Right atrium auricular region (tissue), 2 donors: ENCODE results near the gene CKAP2. TPM values are rescaled to one million over a fixed set of nuclear protein-coding genes. Genes with fewer than 3 reads are reported as not detected.
"Not testable (repeated sequence)": the region's sequence is repeated elsewhere in the genome, so short reads cannot be mapped to it uniquely, and the experiment has no call there.

Experiments used
- DNase-seq: peaks from one replicate; pipeline ENCODE4 v3.0.0-alpha.2; 2019; ENCODE audit warnings: low spot score
- H3K27ac ChIP-seq, 2 donors: fragments of 200-600 bp; sonication (generic); 1 replicate in 1 of 2; 2 replicates in 1 of 2; pipeline ENCODE4 v1.5.1; 2016 to 2019
- H3K27me3 ChIP-seq, 2 donors: fragments of 200-600 bp; sonication (generic); one replicate each; pipeline versions ENCODE4 v1.5.1 to v1.6.0; 2017 to 2019
- H3K36me3 ChIP-seq: fragments of 200-600 bp; sonication (generic); one replicate; pipeline ENCODE4 v1.5.1; 2016
- H3K4me1 ChIP-seq, 2 donors: fragments of 200-600 bp; sonication (generic); one replicate each; pipeline versions ENCODE4 v1.5.1 to v1.6.0; 2017 to 2019
- H3K4me3 ChIP-seq, 2 donors: fragments of 200-600 bp; sonication (generic); 1 replicate in 1 of 2; 2 replicates in 1 of 2; pipeline ENCODE4 v1.5.1; 2017 to 2019; ENCODE audit warnings: mild to moderate bottlenecking in 1 of 2, moderate library complexity in 1 of 2
- H3K9me3 ChIP-seq, 2 donors: fragments of 200-600 bp; sonication (generic); one replicate each; pipeline ENCODE4 v1.5.1; 2019
- CTCF ChIP-seq, 2 donors: fragments of 200-600 bp; sonication (generic); IDR thresholded peaks; one replicate each; pipeline ENCODE4 v1.5.1; 2019; ENCODE audit warnings: antibody characterized with exemption in 2 of 2
- total RNA-seq, 2 donors: library from RNA; depleted of rRNA; stranded (reverse); fragments of >200 nt; gene quantifications; one replicate each; pipeline ENCODE4 v1.1.0, GENCODE V29; 2016

CKAP2 gene
- total RNA-seq = 1 to 10 TPM; 4.7 to 7.0 TPM

- Histone ChIP-seq H3K4me3 (peak within 1 kb of the TSS; percentile 74 to 86), H3K36me3 (no peaks in the 10 kb centered on the region), H3K27ac (peak within 1 kb of the TSS; percentile 82 to 91), H3K4me1 (peaks cover 0 to 12% of the 10 kb centered on the region in 2 donors), H3K27me3 (no peaks in the 10 kb centered on the region), H3K9me3 (no peaks in the 10 kb centered on the region)
- TF ChIP-seq CTCF (IDR thresholded peaks at IDR 0.05) = no peak
- DNase-seq = peak; percentile 96
Observed at GRCh38 chr13:52454820-52455676, at the start of gene CKAP2. Gene CKAP2 (plus strand): TSS chr13:52455478. CDS start chr13:52455557, 79 bp downstream.

- DNase-seq = peak; percentile 71
- TF ChIP-seq CTCF (IDR thresholded peaks at IDR 0.05) = no peak
Observed at GRCh38 chr13:52405767-52406494, 49.3 kb upstream of the CKAP2 start, which contains the start of gene THSD1. Gene THSD1 (minus strand): TSS chr13:52406172. CDS start chr13:52402600, 3,572 bp downstream.

GRCh38 chr13:52406629-52407028 lies 48.6 kb upstream of the CKAP2 start:
- H3K9me3 ChIP-seq = no peaks in the 10 kb centered on the region
- peaks cover 6% of the 10 kb centered on the region for H3K36me3 ChIP-seq
- H3K4me1 ChIP-seq = peaks cover 0 to 14% of the 10 kb centered on the region in 2 donors
- peak overlapping the region; percentile 14 to 60 for H3K27ac ChIP-seq
- peak overlapping the region in 1 of 2 donors; percentile 68 for H3K4me3 ChIP-seq
- H3K27me3 ChIP-seq = no peaks in the 10 kb centered on the region
- no peak for DNase-seq
- TF ChIP-seq CTCF (IDR thresholded peaks at IDR 0.05) = no peak

More at GRCh38 chr13:52405767-52406494, 49.3 kb upstream of the CKAP2 start, which contains the start of gene THSD1:
- Histone ChIP-seq H3K27ac (peak within 1 kb of the TSS; percentile 14 to 60), H3K4me3 (peak within 1 kb of the TSS; percentile 45 to 68), H3K36me3 (peaks cover 3% of the 10 kb centered on the region), H3K27me3 (no peaks in the 10 kb centered on the region), H3K4me1 (peaks cover 0 to 14% of the 10 kb centered on the region in 2 donors), H3K9me3 (no peaks in the 10 kb centered on the region)

- H3K27me3 ChIP-seq, H3K27ac ChIP-seq, DNase-seq, H3K36me3 ChIP-seq, H3K9me3 ChIP-seq, H3K4me3 ChIP-seq: not testable (repeated sequence)
- H3K4me1 ChIP-seq = peaks cover 0 to 14% of the 10 kb centered on the region in 2 donors
Observed at GRCh38 chr13:52407436-52407835, 47.8 kb upstream of the CKAP2 start.

GRCh38 chr13:52408071-52408658 lies 47.1 kb upstream of the CKAP2 start:
- H3K4me1 ChIP-seq = peaks cover 0 to 14% of the 10 kb centered on the region in 2 donors

GRCh38 chr13:52411629-52412028 lies 43.6 kb upstream of the CKAP2 start:
- no peaks in the 10 kb centered on the region for H3K4me1 ChIP-seq
- no peak overlapping the region for H3K4me3 ChIP-seq
- H3K27me3 ChIP-seq = no peaks in the 10 kb centered on the region
- TF ChIP-seq CTCF (IDR thresholded peaks at IDR 0.05) = no peak
- peaks cover 37% of the 10 kb centered on the region for H3K36me3 ChIP-seq
- H3K9me3 ChIP-seq = no peaks in the 10 kb centered on the region
- no peak for DNase-seq
- no peak overlapping the region for H3K27ac ChIP-seq

More at GRCh38 chr13:52408071-52408658, 47.1 kb upstream of the CKAP2 start:
- not testable (repeated sequence) for H3K27me3 ChIP-seq, H3K9me3 ChIP-seq, H3K27ac ChIP-seq, DNase-seq, H3K4me3 ChIP-seq
- H3K36me3 ChIP-seq = peaks cover 14% of the 10 kb centered on the region
